Adrenal gland (tissue), 12 donors: ENCODE results near the gene MUC20. TPM values are rescaled to one million over a fixed set of nuclear protein-coding genes. Genes with fewer than 3 reads are reported as not detected.
"Not testable (repeated sequence)": the region's sequence is repeated elsewhere in the genome, so short reads cannot be mapped to it uniquely, and the experiment has no call there.

Experiments
- DNase-seq, 7 donors: peaks; one replicate each; pipeline ENCODE4 v3.0.0-alpha.2; 2019 to 2020
- H3K27ac ChIP-seq, 5 donors: fragments of 200-600 bp; sonication (generic) in 4 of 5; 1 replicate in 3 of 5; 2 replicates in 2 of 5; pipeline versions ENCODE4 v1.5.1 to v1.8.0; 2016 to 2020; ENCODE audit warnings: mild to moderate bottlenecking in 1 of 5
- H3K27me3 ChIP-seq: fragments of 200-600 bp; 2 replicates; pipeline ENCODE4 v1.8.0; 2021
- H3K36me3 ChIP-seq, 2 donors: fragments of 200-600 bp; replicated peaks in 1 of 2; 1 replicate in 1 of 2; 2 replicates in 1 of 2; pipeline versions ENCODE4 v1.5.1 to v1.8.0; 2018 to 2022
- H3K4me1 ChIP-seq, 2 donors: fragments of 200-600 bp; replicated peaks in 1 of 2; 1 replicate in 1 of 2; 2 replicates in 1 of 2; pipeline versions ENCODE4 v1.5.1 to v1.8.0; 2018 to 2021
- H3K4me3 ChIP-seq, 4 donors: fragments of 200-600 bp; sonication (generic) in 3 of 4; one replicate each; pipeline ENCODE4 v1.5.1; 2016 to 2018
- H3K9me3 ChIP-seq, 3 donors: fragments of 200-600 bp; sonication (generic) in 1 of 3; replicated peaks in 1 of 3; 1 replicate in 2 of 3; 2 replicates in 1 of 3; pipeline versions ENCODE4 v1.5.1 to v1.8.0; 2016 to 2021
- CTCF ChIP-seq, 6 experiments: fragments of 450-650 bp in 4 of 6; fragments of 200-600 bp in 2 of 6; sonication (generic) in 1 of 6; IDR thresholded peaks; 1 replicate in 5 of 6; 2 replicates in 1 of 6; pipeline versions ENCODE4 v1.5.1 to v1.8.0; 2016 to 2021; ENCODE audit warnings: antibody characterized with exemption in 6 of 6, mild to moderate bottlenecking in 2 of 6, moderate library complexity in 1 of 6
- POLR2A ChIP-seq, 2 donors: fragments of 450-650 bp; IDR thresholded peaks; one replicate each; pipeline ENCODE4 v1.6.1; 2017; ENCODE audit warnings: antibody characterized with exemption in 2 of 2, mild to moderate bottlenecking in 2 of 2, moderate library complexity in 1 of 2
- WGBS, 4 donors: extraction: QIAGEN DNeasy Blood & Tissue Kit in 2 of 4; methylation state at CpG; one replicate each; pipeline versions ENCODE4 v1.1.5 to v1.1.7; 2013 to 2017; 5-methylcytosine and 5-hydroxymethylcytosine counted together
- intact Hi-C, 2 donors: fragments of 100-400 bp; cut with DNase I; formaldehyde crosslinking; loops; one replicate each; pipeline versions ENCODE4 v1.14.1 to v1.15.0; 2022 to 2023
- polyA plus RNA-seq, 3 donors: library from polyadenylated mRNA; stranded (reverse); fragments of 200-250 nt in 2 of 3; fragments of 350-450 nt in 1 of 3; fragmentation: Illumina TruSeq in 1 of 3; extraction: RNeasy Lipid Tissue Mini Kit (QIAGEN cat#74804) in 1 of 3; gene quantifications; one replicate each; pipeline ENCODE4 v1.2.3, GENCODE V29; 2013 to 2014
- total RNA-seq, 9 donors: library from RNA; depleted of rRNA in 4 of 9; stranded (reverse); fragments of >200 nt in 4 of 9; fragments of 120-200 nt in 1 of 9; fragmentation: NEBNext Ultra II Directional in 1 of 9; extraction: Animal tissue kit (Norgen Biotek cat#: 25700) in 1 of 9; gene quantifications; one replicate each; pipeline versions ENCODE4 v1.1.0 to v1.2.4, GENCODE V29; 2013 to 2023
- donor health status: healthy with polysubstance abuse.
- donor health status: Bipolar disorder and iron deficiency.
- donor health status: DM: yes; HTN: yes; CAD: no.
- donor health status: DM: no; HTN: no; CAD: no.
- donor health status: DM: no; HTN: no; CAD: no.
- donor health status: DM: yes; HTN: yes; CAD: no.

The MUC20 gene
- total and polyA plus RNA-seq, 12 donors = 0.78 to 20.2 (median 3.0) TPM

DNA sequence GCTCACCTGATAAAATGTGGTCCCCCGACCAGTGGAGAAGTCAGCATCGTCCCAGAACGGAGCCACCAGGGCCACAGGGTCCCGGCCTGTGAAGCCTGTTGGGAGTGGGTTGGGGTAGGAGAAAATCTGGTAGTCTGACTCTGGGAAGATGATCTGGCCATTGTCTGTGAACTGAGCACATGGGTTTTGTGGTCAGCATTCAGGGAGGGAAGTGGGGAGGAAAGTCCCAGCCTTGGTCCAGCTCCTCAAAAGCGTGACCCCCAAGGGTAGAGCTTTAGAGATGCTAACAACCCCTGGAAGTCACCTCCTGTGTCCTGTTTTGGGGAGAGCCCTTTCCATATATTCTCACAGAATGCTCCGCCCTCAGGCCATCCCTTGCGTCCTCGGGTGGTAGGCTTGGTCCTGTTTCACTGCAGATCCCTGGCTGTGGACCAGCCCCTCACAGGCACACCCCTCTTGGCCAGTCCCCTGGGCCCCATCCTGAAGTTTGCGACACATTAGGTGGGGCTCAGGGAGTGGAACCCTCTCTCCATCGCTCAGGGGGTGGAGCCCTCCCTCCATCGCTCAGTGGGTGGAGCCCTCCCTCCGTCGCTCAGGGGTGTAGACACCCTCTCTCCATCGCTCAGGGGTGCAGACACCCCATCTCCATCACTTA is 51.0 kb downstream of the MUC20 start:
- peak in 1 of 7 donors; percentile 10 for DNase-seq
- intact Hi-C loops = no loop called here
- no peaks in the 10 kb centered on the region for H3K4me1 ChIP-seq
- WGBS, 4 donors = 82 to 91% (median 85%) methylated on average over 9 to 14 of the region's 14 CpGs
- H3K27ac ChIP-seq = no peak overlapping the region
- no peaks in the 10 kb centered on the region for H3K27me3 ChIP-seq
- H3K9me3 ChIP-seq = no peaks in the 10 kb centered on the region
- no peaks in the 10 kb centered on the region for H3K36me3 ChIP-seq
- TF ChIP-seq CTCF (IDR thresholded peaks at IDR 0.05) (no peak), POLR2A (IDR thresholded peaks at IDR 0.05) (no peak)
- no peak overlapping the region for H3K4me3 ChIP-seq

DNA sequence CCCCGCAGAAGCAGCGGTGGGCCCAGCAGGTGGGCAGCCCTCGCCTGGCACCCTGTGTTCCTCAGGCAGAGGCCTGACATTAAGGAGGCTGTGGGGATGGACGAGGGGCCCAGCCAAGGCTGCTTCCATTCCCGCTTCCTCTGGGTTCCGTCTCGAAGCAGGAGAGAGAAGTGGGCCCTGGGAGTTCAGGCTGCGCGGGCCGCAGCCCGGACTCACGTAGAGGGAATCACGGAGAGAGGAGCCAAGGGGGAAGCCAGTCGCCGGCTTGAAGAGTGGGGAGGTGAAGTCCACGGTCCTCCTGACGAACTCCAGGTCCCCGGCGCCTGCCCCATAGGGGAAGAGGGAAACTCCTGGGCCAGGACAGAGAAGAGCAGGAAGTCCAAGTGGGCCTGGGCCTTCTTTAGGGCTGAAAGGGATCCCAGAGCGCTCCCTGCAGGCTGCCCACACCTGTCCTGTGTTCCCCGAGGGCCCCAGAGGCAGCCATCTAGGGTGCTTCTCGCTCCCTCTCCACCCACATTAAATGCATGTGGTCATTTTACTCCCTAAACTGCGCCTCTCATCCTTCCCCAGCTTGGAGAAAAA is 53.3 kb downstream of the MUC20 start:
- intact Hi-C loops = no loop called here
- WGBS, 4 donors = 87 to 97% (median 90%) methylated on average over 21 to 23 of the region's 23 CpGs
- no peak for TF ChIP-seq POLR2A (IDR thresholded peaks at IDR 0.05)
- no peak for TF ChIP-seq CTCF (IDR thresholded peaks at IDR 0.05)
- Histone ChIP-seq H3K4me1 (no peaks in the 10 kb centered on the region), H3K27me3 (no peaks in the 10 kb centered on the region), H3K9me3 (no peaks in the 10 kb centered on the region), H3K4me3 (no peak overlapping the region), H3K36me3 (no peaks in the 10 kb centered on the region), H3K27ac (no peak overlapping the region)
- DNase-seq = peak in 1 of 7 donors; percentile 10

- WGBS, 4 donors = 28 to 51% (median 33%) methylated on average over 13 of the region's 13 CpGs
- no peak overlapping the region for H3K4me3 ChIP-seq
- no peaks in the 10 kb centered on the region for H3K27me3 ChIP-seq
- no peak overlapping the region for H3K27ac ChIP-seq
- no peaks in the 10 kb centered on the region for H3K9me3 ChIP-seq
- no peak for TF ChIP-seq POLR2A (IDR thresholded peaks at IDR 0.05)
- peak; percentile 37 to 64 (median 52) for TF ChIP-seq CTCF (IDR thresholded peaks at IDR 0.05)
- H3K36me3 ChIP-seq = no peaks in the 10 kb centered on the region
- DNase-seq = peak; percentile 49 to 78 (median 64)
- no peaks in the 10 kb centered on the region for H3K4me1 ChIP-seq
- intact Hi-C loops = no loop called here
Observed at GRCh38 chr3:195774917-195775316, 54.1 kb downstream of the MUC20 start.

DNA sequence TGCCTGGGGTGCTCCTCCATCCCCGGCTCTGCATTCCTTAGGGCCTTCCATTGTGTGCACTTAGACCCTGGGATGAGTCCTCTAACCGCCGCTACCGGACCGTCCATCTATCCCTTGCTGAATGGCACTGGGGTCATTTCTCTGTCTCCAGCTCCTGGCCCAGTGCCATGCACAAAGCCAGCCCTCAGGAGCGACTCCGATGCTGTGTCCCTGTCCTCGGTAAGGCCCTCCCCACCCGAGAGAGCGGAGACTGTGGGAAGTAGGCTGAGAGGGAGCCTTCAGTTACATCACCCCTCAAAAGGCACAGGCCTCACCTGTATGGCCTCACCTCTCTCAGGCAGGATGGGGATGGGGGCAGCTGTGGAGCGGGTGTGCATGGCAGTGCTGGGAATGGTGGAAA is 57.2 kb downstream of the MUC20 start:
- H3K4me3 ChIP-seq = no peak overlapping the region
- H3K27me3 ChIP-seq = no peaks in the 10 kb centered on the region
- H3K36me3 ChIP-seq = no peaks in the 10 kb centered on the region
- intact Hi-C loops = no loop called here
- H3K27ac ChIP-seq = no peak overlapping the region
- no peaks in the 10 kb centered on the region for H3K4me1 ChIP-seq
- no peaks in the 10 kb centered on the region for H3K9me3 ChIP-seq
- WGBS, 4 donors = 74 to 92% (median 77%) methylated on average over 8 to 11 of the region's 11 CpGs
- TF ChIP-seq POLR2A (IDR thresholded peaks at IDR 0.05) = no peak
- no peak for TF ChIP-seq CTCF (IDR thresholded peaks at IDR 0.05)
- no peak for DNase-seq

DNA sequence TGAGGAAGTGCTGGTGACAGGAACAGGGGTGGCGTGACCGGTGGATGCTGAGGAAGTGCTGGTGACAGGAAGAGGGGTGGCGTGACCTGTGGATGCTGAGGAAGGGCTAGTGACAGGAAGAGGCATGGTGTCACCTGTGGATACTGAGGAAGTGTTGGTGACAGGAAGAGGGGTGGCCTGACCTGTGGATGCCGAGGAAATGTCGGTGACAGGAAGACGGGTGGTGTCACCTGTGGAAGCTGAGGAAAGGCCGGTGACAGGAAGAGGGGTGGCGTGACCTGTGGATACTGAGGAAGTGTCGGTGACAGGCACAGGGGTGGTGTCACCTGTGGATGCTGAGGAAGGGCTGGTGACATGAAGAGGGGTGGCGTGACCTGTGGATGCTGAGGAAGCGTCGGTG is 60.5 kb downstream of the MUC20 start:
- H3K4me1 ChIP-seq, H3K36me3 ChIP-seq, H3K27ac ChIP-seq, H3K9me3 ChIP-seq, DNase-seq, intact Hi-C loops, H3K4me3 ChIP-seq, H3K27me3 ChIP-seq: not testable (repeated sequence)
- 81 to 92% (median 87%) methylated on average over 11 to 12 of the region's 12 CpGs for WGBS, 4 donors
